Epithelial cell of esophagus (primary cell): ENCODE results near the gene FBLN2.

Experiments
- DNase-seq: peaks from one replicate; pipeline ENCODE4 v3.0.0; 2010; ENCODE audit warnings: low read depth
- H3K4me3 ChIP-seq: 2 replicates; pipeline ENCODE4 v1.5.1; 2011; ENCODE audit warnings: mild to moderate bottlenecking, low read length, control low read depth
- CTCF ChIP-seq: IDR thresholded peaks from 2 replicates; pipeline ENCODE4 v1.5.1; 2011; ENCODE audit warnings: low read depth, mild to moderate bottlenecking, low read length, control low read depth, inconsistent platforms; ENCODE audit not compliant: insufficient read depth; ENCODE audit errors: missing control alignments

The FBLN2 gene

GRCh38 chr3:13681931-13682330 lies 133.0 kb downstream of the FBLN2 start:
- no peak for DNase-seq
- TF ChIP-seq CTCF = no peak
- no peak overlapping the region for H3K4me3 ChIP-seq

GRCh38 chr3:13682331-13683013 lies 133.5 kb downstream of the FBLN2 start:
- no peak overlapping the region for H3K4me3 ChIP-seq
- TF ChIP-seq CTCF = no peak
- DNase-seq = no peak

GRCh38 chr3:13683288-13683687 lies 134.4 kb downstream of the FBLN2 start:
- H3K4me3 ChIP-seq = no peak overlapping the region
- DNase-seq = no peak
- no peak for TF ChIP-seq CTCF

DNA sequence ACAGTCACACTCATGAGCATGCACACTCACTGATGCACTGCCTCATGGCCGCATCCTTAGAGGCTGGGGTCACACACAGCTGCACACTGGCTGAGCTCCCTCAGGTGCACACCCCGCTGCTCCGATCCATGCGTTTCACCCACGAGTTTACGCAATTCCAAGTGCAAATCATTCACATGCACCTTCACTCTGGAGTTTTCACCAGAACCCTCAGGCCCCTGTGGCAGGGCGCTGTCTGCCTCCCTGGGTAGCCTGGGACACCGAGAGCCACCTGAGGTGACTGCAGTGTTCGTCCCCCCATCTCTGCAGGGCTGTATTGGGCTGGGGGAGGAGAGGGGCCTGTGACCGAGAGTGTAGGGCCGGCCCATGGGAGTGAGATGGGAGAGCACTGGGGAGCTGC lies 134.8 kb downstream of the FBLN2 start:
- TF ChIP-seq CTCF = no peak
- DNase-seq = no peak
- no peak overlapping the region for H3K4me3 ChIP-seq

DNA sequence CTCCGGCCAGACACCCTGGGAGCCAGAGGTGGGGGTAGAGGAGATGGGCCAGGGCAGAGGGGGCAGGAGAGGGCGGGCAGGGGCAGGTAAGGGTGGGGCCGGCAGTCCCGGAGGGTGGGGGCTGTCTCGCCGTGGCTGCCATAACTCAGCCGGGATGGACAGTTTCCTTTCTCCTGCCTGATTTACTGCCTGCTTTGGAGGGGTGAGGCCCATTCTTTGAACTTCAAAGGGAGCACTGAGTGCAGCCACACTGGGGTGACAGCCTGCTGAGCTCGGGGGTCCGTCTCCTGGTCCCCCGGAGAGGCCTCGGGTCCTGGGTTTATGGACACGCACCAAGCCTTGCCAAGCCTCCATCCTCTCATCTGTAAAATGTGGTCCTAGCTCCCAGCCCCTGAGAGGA lies 135.4 kb downstream of the FBLN2 start:
- no peak for TF ChIP-seq CTCF
- H3K4me3 ChIP-seq = no peak overlapping the region
- DNase-seq = no peak

- no peak for TF ChIP-seq CTCF
- H3K4me3 ChIP-seq = no peak overlapping the region
- DNase-seq = no peak
Measured at GRCh38 chr3:13684854-13685253, 135.9 kb downstream of the FBLN2 start.

DNA sequence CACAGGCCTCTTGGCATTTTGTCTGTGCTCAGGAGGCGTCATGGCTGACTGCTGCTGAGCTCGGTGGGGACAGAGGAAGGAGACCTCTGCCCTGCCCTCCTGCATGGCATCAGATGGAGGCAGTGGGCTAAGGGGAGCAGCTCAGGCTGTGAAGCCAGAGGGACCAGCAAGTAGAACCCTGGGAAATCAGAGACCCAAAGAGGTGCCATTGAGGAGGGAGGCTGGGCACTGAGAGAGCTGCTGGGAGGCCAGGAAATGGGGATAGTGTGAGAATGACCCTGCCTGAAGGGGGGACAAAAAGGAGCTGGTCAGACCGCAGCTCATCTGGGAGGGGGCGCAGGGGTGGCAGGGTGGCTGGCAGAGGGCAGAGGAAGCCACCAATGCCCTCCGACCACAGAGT lies 136.8 kb downstream of the FBLN2 start:
- DNase-seq = no peak
- no peak for TF ChIP-seq CTCF
- no peak overlapping the region for H3K4me3 ChIP-seq
